HepG2 (cell line): ENCODE data around the gene IST1. TPM values are rescaled to one million over a fixed set of nuclear protein-coding genes. Genes with fewer than 3 reads are reported as not detected.

ENCODE experiments used
- BRCA1 ChIP-seq: sonication (generic); formaldehyde crosslinking; IDR thresholded peaks from 2 replicates; pipeline ENCODE4 v1.4.0; 2020; ENCODE audit warnings: missing genetic modification reagents
- CCDC6 ChIP-seq: sonication (generic); formaldehyde crosslinking; IDR thresholded peaks from 2 replicates; pipeline ENCODE4 v1.8.1; 2022; ENCODE audit warnings: mild to moderate bottlenecking, missing genetic modification reagents, moderate library complexity
- DBP ChIP-seq: sonication (generic); formaldehyde crosslinking; IDR thresholded peaks from 2 replicates; pipeline ENCODE4 v1.4.0; 2020; ENCODE audit warnings: missing genetic modification reagents; ENCODE audit errors: not compliant biosample characterization
- GATAD1 ChIP-seq: IDR thresholded peaks from 2 replicates; pipeline ENCODE4 v1.6.1; 2016; ENCODE audit warnings: missing genetic modification reagents, missing compliant biosample characterization
- GTF3A ChIP-seq: sonication (generic); formaldehyde crosslinking; conservative IDR thresholded peaks from 2 replicates; pipeline ENCODE4 v1.4.0; 2020; ENCODE audit warnings: mild to moderate bottlenecking, missing genetic modification reagents
- HNF1B ChIP-seq: sonication (generic); formaldehyde crosslinking; IDR thresholded peaks from 2 replicates; pipeline ENCODE4 v1.5.1; 2020; ENCODE audit warnings: mild to moderate bottlenecking, moderate library complexity, missing genetic modification reagents
- MED8 ChIP-seq: sonication (generic); formaldehyde crosslinking; IDR thresholded peaks from 2 replicates; pipeline ENCODE4 v1.8.1; 2023; ENCODE audit warnings: mild to moderate bottlenecking, missing genetic modification reagents; ENCODE audit not compliant: insufficient replicate concordance
- MTF2 ChIP-seq: sonication (generic); formaldehyde crosslinking; IDR thresholded peaks from 2 replicates; pipeline ENCODE4 v1.5.0; 2020; ENCODE audit warnings: missing genetic modification reagents, borderline replicate concordance
- RCOR2 ChIP-seq: IDR thresholded peaks from 2 replicates; pipeline ENCODE4 v1.6.1; 2016; ENCODE audit warnings: missing biosample characterization, missing genetic modification reagents
- TRAFD1 ChIP-seq: sonication (generic); formaldehyde crosslinking; IDR thresholded peaks from 2 replicates; pipeline ENCODE4 v1.5.1; 2020; ENCODE audit warnings: missing genetic modification reagents, mild to moderate bottlenecking, borderline replicate concordance
- ZBTB10 ChIP-seq: sonication (generic); formaldehyde crosslinking; IDR thresholded peaks from 2 replicates; pipeline ENCODE4 v1.4.0; 2020; ENCODE audit warnings: missing genetic modification reagents, borderline replicate concordance
- ZBTB44 ChIP-seq: sonication (generic); formaldehyde crosslinking; IDR thresholded peaks from 2 replicates; pipeline ENCODE4 v1.4.0; 2020; ENCODE audit warnings: missing genetic modification reagents
- ZFYVE20 ChIP-seq: sonication (generic); formaldehyde crosslinking; IDR thresholded peaks from 2 replicates; pipeline ENCODE4 v1.8.0; 2023; ENCODE audit warnings: low read depth, mild to moderate bottlenecking, moderate library complexity, missing genetic modification reagents, borderline replicate concordance
- ZNF317 ChIP-seq: sonication (generic); formaldehyde crosslinking; IDR thresholded peaks from 2 replicates; pipeline ENCODE4 v1.5.0; 2020; ENCODE audit warnings: mild to moderate bottlenecking, missing genetic modification reagents
- ZNF430 ChIP-seq: sonication (generic); formaldehyde crosslinking; IDR thresholded peaks from 2 replicates; pipeline ENCODE4 v1.9.0; 2021; ENCODE audit warnings: mild to moderate bottlenecking, missing genetic modification reagents
- ZNF501 ChIP-seq: sonication (generic); formaldehyde crosslinking; IDR thresholded peaks from 2 replicates; pipeline ENCODE4 v1.5.1; 2020; ENCODE audit warnings: mild to moderate bottlenecking, moderate library complexity, missing genetic modification reagents
- ZNF552 ChIP-seq: sonication (generic); formaldehyde crosslinking; IDR thresholded peaks from 2 replicates; pipeline ENCODE4 v1.9.0; 2022; ENCODE audit warnings: missing genetic modification reagents, mild to moderate bottlenecking, borderline replicate concordance
- ZNF598 ChIP-seq: sonication (generic); formaldehyde crosslinking; IDR thresholded peaks from 2 replicates; pipeline ENCODE4 v1.5.1; 2020; ENCODE audit warnings: mild to moderate bottlenecking, missing genetic modification reagents, borderline replicate concordance
- ZNF746 ChIP-seq: sonication (generic); formaldehyde crosslinking; IDR thresholded peaks from 2 replicates; pipeline ENCODE4 v1.8.0; 2022; ENCODE audit warnings: mild to moderate bottlenecking, missing genetic modification reagents
- ZSCAN25 ChIP-seq: sonication (generic); formaldehyde crosslinking; IDR thresholded peaks from 2 replicates; pipeline ENCODE4 v1.8.0; 2022; ENCODE audit warnings: mild to moderate bottlenecking, missing genetic modification reagents
- polyA plus RNA-seq, 8 experiments: library from polyadenylated mRNA; depleted of rRNA in 3 of 8; stranded (reverse) in 7 of 8; unstranded in 1 of 8; fragments of >200 nt; fragmentation: Illumina TruSeq in 4 of 8; extraction: Trizol in 4 of 8; gene quantifications; 2 replicates each; pipeline versions ENCODE4 v1.2.1 to v1.2.3, GENCODE V29; 2011 to 2016; ENCODE audit warnings: low read depth in 4 of 8, missing spikeins in 1 of 8, mixed read lengths in 1 of 8; ENCODE audit not compliant: insufficient read depth in 1 of 8
- total RNA-seq, 5 experiments: library from RNA; depleted of rRNA; stranded (reverse); fragments of >200 nt; fragmentation: Illumina TruSeq; extraction: Trizol; gene quantifications; 2 replicates each; pipeline ENCODE4 v1.2.3, GENCODE V29; 2016; ENCODE audit warnings: low read depth in 1 of 5

Gene IST1
- total and polyA plus RNA-seq, 2 of the 13 experiments (the other 11 are each of a cell fraction or from before 2014, with no cell fraction given), result 346 to 415 TPM

- 0 out of 2 replicates have a peak, but pooled peaks have one; percentile 51 for TF ChIP-seq ZBTB44 (CRISPR knock-in tag)
- TF ChIP-seq ZNF598, result no peak
- no peak for TF ChIP-seq ZFYVE20
- no peak for TF ChIP-seq ZBTB10 (CRISPR knock-in tag)
- no peak for TF ChIP-seq ZNF552
- TF ChIP-seq ZNF746 (CRISPR knock-in tag), result no peak
- TF ChIP-seq BRCA1 (CRISPR knock-in tag), result no peak
- TF ChIP-seq MTF2 (CRISPR knock-in tag), result no peak
- no peak for TF ChIP-seq ZNF430 (CRISPR knock-in tag)
- no peak for TF ChIP-seq GATAD1 (CRISPR knock-in tag)
- TF ChIP-seq ZSCAN25, result 0 out of 2 replicates have a peak, but pooled peaks have one; percentile 4
- no peak for TF ChIP-seq MED8 (CRISPR knock-in tag)
- no peak for TF ChIP-seq HNF1B (CRISPR knock-in tag)
- no peak for TF ChIP-seq RCOR2 (CRISPR knock-in tag)
- peak; percentile 62; the same call in 1 of the 2 replicates for TF ChIP-seq GTF3A (CRISPR knock-in tag)
- no peak for TF ChIP-seq DBP (CRISPR knock-in tag)
- TF ChIP-seq TRAFD1 (CRISPR knock-in tag), result no peak
- TF ChIP-seq ZNF501 (CRISPR knock-in tag), result 0 out of 2 replicates have a peak, but pooled peaks have one; percentile 19
- TF ChIP-seq CCDC6 (CRISPR knock-in tag), result no peak
- TF ChIP-seq ZNF317 (CRISPR knock-in tag), result no peak
Observed at GRCh38 chr16:71895679-71896365, 491 bp downstream of the IST1 start (continued).
